ENCODE data around the gene PDE4D.

PDE4D gene

DNA sequence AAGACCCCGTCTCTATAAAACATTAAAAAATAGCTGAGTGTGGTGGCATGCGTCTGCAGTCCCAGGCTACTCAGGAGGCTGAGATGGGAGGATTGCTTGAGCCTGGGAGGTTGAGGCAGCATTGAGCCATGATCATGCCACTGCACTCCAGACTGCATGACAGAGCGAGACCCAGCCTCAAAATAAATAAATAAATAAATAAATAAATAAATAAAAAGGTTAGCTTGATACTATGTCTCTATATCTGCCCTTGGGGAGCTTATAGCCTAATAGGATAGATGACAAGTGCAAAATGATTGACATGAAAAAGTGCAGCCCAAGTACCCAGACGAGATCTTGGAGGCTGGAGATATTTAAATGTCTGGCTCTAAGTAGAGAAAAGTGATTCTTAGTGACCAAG, 122.6 kb downstream of the PDE4D start:
- H3K4me3 ChIP-seq (replicated peaks; ENCODE audit: insufficient read depth, low read length): no peak overlapping the region
- no peaks in the 10 kb centered on the region for H3K27me3 ChIP-seq (ENCODE audit: insufficient read depth, poor library complexity, severe bottlenecking)
- TF ChIP-seq SPI1 (IDR thresholded peaks at IDR 0.05; ENCODE audit: borderline replicate concordance, low read depth): no peak
- TF ChIP-seq GABPA (IDR thresholded peaks at IDR 0.05; ENCODE audit: low read depth): no peak
- TF ChIP-seq, protein P1, sequence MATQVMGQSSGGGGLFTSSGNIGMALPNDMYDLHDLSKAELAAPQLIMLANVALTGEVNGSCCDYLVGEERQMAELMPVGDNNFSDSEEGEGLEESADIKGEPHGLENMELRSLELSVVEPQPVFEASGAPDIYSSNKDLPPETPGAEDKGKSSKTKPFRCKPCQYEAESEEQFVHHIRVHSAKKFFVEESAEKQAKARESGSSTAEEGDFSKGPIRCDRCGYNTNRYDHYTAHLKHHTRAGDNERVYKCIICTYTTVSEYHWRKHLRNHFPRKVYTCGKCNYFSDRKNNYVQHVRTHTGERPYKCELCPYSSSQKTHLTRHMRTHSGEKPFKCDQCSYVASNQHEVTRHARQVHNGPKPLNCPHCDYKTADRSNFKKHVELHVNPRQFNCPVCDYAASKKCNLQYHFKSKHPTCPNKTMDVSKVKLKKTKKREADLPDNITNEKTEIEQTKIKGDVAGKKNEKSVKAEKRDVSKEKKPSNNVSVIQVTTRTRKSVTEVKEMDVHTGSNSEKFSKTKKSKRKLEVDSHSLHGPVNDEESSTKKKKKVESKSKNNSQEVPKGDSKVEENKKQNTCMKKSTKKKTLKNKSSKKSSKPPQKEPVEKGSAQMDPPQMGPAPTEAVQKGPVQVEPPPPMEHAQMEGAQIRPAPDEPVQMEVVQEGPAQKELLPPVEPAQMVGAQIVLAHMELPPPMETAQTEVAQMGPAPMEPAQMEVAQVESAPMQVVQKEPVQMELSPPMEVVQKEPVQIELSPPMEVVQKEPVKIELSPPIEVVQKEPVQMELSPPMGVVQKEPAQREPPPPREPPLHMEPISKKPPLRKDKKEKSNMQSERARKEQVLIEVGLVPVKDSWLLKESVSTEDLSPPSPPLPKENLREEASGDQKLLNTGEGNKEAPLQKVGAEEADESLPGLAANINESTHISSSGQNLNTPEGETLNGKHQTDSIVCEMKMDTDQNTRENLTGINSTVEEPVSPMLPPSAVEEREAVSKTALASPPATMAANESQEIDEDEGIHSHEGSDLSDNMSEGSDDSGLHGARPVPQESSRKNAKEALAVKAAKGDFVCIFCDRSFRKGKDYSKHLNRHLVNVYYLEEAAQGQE (IDR thresholded peaks at IDR 0.05; ENCODE audit: insufficient replicate concordance, low read depth): no peak
- no peak for TF ChIP-seq POLR2AphosphoS5 (IDR thresholded peaks at IDR 0.05; ENCODE audit: low read depth)
- TF ChIP-seq, protein P2, sequence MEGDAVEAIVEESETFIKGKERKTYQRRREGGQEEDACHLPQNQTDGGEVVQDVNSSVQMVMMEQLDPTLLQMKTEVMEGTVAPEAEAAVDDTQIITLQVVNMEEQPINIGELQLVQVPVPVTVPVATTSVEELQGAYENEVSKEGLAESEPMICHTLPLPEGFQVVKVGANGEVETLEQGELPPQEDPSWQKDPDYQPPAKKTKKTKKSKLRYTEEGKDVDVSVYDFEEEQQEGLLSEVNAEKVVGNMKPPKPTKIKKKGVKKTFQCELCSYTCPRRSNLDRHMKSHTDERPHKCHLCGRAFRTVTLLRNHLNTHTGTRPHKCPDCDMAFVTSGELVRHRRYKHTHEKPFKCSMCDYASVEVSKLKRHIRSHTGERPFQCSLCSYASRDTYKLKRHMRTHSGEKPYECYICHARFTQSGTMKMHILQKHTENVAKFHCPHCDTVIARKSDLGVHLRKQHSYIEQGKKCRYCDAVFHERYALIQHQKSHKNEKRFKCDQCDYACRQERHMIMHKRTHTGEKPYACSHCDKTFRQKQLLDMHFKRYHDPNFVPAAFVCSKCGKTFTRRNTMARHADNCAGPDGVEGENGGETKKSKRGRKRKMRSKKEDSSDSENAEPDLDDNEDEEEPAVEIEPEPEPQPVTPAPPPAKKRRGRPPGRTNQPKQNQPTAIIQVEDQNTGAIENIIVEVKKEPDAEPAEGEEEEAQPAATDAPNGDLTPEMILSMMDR (IDR thresholded peaks at IDR 0.05; ENCODE audit: insufficient read depth, low read length): no peak
- DNase-seq (ENCODE audit: low read depth in 1 of 2, low spot score in 1 of 2): no peak
- H3K27ac ChIP-seq (replicated peaks): no peak overlapping the region

DNA sequence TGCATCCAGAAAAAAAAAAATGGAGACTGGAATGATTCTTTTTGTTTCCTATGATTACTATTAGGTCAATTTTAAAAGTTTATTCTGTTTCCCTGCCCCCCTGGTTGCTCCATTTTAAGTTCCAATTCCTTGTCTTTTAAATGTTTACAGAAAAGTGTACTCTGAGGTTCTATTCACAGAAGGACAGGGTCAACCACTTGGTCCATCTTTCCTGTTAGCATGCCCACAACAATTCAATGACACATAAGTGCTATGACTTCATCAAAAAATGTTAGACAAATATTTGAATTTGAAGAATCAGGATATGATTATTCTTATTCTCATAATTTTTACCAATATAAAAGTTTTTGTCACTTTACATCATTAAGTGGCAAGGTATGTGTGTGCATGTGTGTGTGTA, 123.7 kb downstream of the PDE4D start:
- no peak overlapping the region for H3K27ac ChIP-seq (replicated peaks)
- no peaks in the 10 kb centered on the region for H3K27me3 ChIP-seq (ENCODE audit: insufficient read depth, poor library complexity, severe bottlenecking)
- DNase-seq (ENCODE audit: low read depth in 1 of 2, low spot score in 1 of 2): no peak
- TF ChIP-seq, protein P2 (IDR thresholded peaks at IDR 0.05; ENCODE audit: insufficient read depth, low read length): no peak
- no peak for TF ChIP-seq POLR2AphosphoS5 (IDR thresholded peaks at IDR 0.05; ENCODE audit: low read depth)
- TF ChIP-seq SPI1 (IDR thresholded peaks at IDR 0.05; ENCODE audit: borderline replicate concordance, low read depth): no peak
- TF ChIP-seq, protein P1 (IDR thresholded peaks at IDR 0.05; ENCODE audit: insufficient replicate concordance, low read depth): no peak
- TF ChIP-seq GABPA (IDR thresholded peaks at IDR 0.05; ENCODE audit: low read depth): no peak
- no peak overlapping the region for H3K4me3 ChIP-seq (replicated peaks; ENCODE audit: insufficient read depth, low read length)

DNA sequence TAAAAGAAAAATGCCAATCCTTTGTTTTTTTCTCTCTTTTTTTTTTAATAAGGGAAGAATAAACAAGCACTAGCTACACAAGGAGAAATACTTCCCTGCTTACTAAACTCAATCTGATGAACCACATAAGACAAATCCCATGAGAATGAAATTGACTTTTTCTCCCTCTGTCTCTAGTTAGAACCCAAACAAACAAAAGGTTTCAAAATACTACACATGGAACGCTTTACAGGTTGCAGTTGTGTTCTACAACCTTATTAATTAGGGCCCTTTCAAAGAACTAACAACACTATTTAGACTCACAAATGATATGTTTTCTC, 124.5 kb downstream of the PDE4D start:
- no peak overlapping the region for H3K4me3 ChIP-seq (replicated peaks; ENCODE audit: insufficient read depth, low read length)
- H3K27ac ChIP-seq (replicated peaks): no peak overlapping the region
- TF ChIP-seq, protein P2 (IDR thresholded peaks at IDR 0.05; ENCODE audit: insufficient read depth, low read length): no peak
- TF ChIP-seq POLR2AphosphoS5 (IDR thresholded peaks at IDR 0.05; ENCODE audit: low read depth) (no peak), SPI1 (IDR thresholded peaks at IDR 0.05; ENCODE audit: borderline replicate concordance, low read depth) (no peak), GABPA (IDR thresholded peaks at IDR 0.05; ENCODE audit: low read depth) (no peak)
- TF ChIP-seq, protein P1 (IDR thresholded peaks at IDR 0.05; ENCODE audit: insufficient replicate concordance, low read depth): no peak
- no peaks in the 10 kb centered on the region for H3K27me3 ChIP-seq (ENCODE audit: insufficient read depth, poor library complexity, severe bottlenecking)
- DNase-seq (ENCODE audit: low read depth in 1 of 2, low spot score in 1 of 2): no peak
